ENCODE measurements around the gene CPNE9. TPM values are rescaled to one million over a fixed set of nuclear protein-coding genes. Genes with fewer than 3 reads are reported as not detected.

CPNE9 gene
- total RNA-seq, 1 donor from 2014 or later = not detected

- H3K27me3 Mint-ChIP-seq (ENCODE audit: insufficient read depth, low read depth) = peaks cover 5% of the 10 kb centered on the region
- no peaks in the 10 kb centered on the region for H3K4me1 ChIP-seq
- no peak overlapping the region for H3K9ac ChIP-seq
- H3K79me2 ChIP-seq (ENCODE audit: low read depth) = no peaks in the 10 kb centered on the region
- no peaks in the 10 kb centered on the region for H3K27me3 ChIP-seq
- no peaks in the 10 kb centered on the region for H4K20me1 ChIP-seq (ENCODE audit: low read depth)
- H2AFZ ChIP-seq (replicated peaks) = no peak overlapping the region
- H3K4me3 ChIP-seq = no peak overlapping the region
- no peaks in the 10 kb centered on the region for H3K4me1 Mint-ChIP-seq
- H3K9me3 ChIP-seq (ENCODE audit: low read depth) = no peaks in the 10 kb centered on the region
- TF ChIP-seq EZH2phosphoT487 (IDR thresholded peaks at IDR 0.05) (no peak), EZH2 (IDR thresholded peaks at IDR 0.05) (no peak), CTCF (IDR thresholded peaks at IDR 0.05) (no peak)
- no peaks in the 10 kb centered on the region for H3K36me3 ChIP-seq
- DNase-seq (ENCODE audit: low spot score) = no peak
- H3K4me3 Mint-ChIP-seq = no peak overlapping the region
- H3K27ac ChIP-seq = no peak overlapping the region
- no peak overlapping the region for H3K4me2 ChIP-seq
- peaks cover 32% of the 10 kb centered on the region for H3K36me3 Mint-ChIP-seq
- no peaks in the 10 kb centered on the region for H3F3A ChIP-seq (ENCODE audit: low read depth)
- H3K9me3 Mint-ChIP-seq = no peaks in the 10 kb centered on the region
- no peak overlapping the region for H3K27ac Mint-ChIP-seq
These were observed 38.9 kb downstream of the CPNE9 start for GRCh38 chr3:9742560-9742959.

DNA sequence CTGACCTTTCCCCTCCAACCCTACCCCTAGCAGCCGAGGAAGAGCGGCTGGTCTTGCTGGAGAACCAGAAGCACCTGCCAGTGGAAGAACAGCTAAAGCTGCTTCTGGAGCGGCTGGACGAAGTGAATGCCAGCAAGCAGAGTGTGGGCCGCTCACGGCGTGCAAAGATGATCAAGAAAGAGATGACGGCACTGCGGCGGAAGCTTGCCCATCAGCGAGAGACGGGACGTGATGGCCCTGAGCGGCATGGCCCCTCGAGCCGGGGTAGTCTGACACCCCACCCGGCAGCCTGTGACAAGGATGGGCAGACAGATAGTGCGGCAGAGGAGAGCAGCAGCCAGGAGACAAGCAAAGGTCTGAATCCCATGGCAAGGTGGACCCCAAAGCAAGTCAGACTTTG, 39.9 kb downstream of the CPNE9 start:
- H3K4me1 Mint-ChIP-seq = no peaks in the 10 kb centered on the region
- no peak overlapping the region for H3K4me2 ChIP-seq
- H3K9me3 ChIP-seq (ENCODE audit: low read depth) = no peaks in the 10 kb centered on the region
- peaks cover 5% of the 10 kb centered on the region for H3K27me3 Mint-ChIP-seq (ENCODE audit: insufficient read depth, low read depth)
- peaks cover 33% of the 10 kb centered on the region for H3K36me3 Mint-ChIP-seq
- no peaks in the 10 kb centered on the region for H4K20me1 ChIP-seq (ENCODE audit: low read depth)
- peaks cover 8% of the 10 kb centered on the region for H3F3A ChIP-seq (ENCODE audit: low read depth)
- no peaks in the 10 kb centered on the region for H3K79me2 ChIP-seq (ENCODE audit: low read depth)
- H3K27ac Mint-ChIP-seq = no peak overlapping the region
- H3K4me3 Mint-ChIP-seq = no peak overlapping the region
- no peaks in the 10 kb centered on the region for H3K27me3 ChIP-seq
- H3K27ac ChIP-seq = no peak overlapping the region
- no peak for DNase-seq (ENCODE audit: low spot score)
- no peaks in the 10 kb centered on the region for H3K9me3 Mint-ChIP-seq
- H2AFZ ChIP-seq (replicated peaks) = no peak overlapping the region
- H3K9ac ChIP-seq = no peak overlapping the region
- H3K36me3 ChIP-seq = no peaks in the 10 kb centered on the region
- H3K4me1 ChIP-seq = no peaks in the 10 kb centered on the region
- no peak overlapping the region for H3K4me3 ChIP-seq
- TF ChIP-seq EZH2 (IDR thresholded peaks at IDR 0.05) (no peak), EZH2phosphoT487 (IDR thresholded peaks at IDR 0.05) (no peak), CTCF (IDR thresholded peaks at IDR 0.05) (no peak)

- H3K36me3 ChIP-seq = no peaks in the 10 kb centered on the region
- Mint-ChIP-seq H3K27ac (no peak overlapping the region), H3K36me3 (peaks cover 29% of the 10 kb centered on the region), H3K4me1 (peaks cover 3% of the 10 kb centered on the region), H3K9me3 (no peaks in the 10 kb centered on the region), H3K27me3 (ENCODE audit: insufficient read depth, low read depth) (peaks cover 5% of the 10 kb centered on the region), H3K4me3 (no peak overlapping the region)
- H3K79me2 ChIP-seq (ENCODE audit: low read depth) = no peaks in the 10 kb centered on the region
- TF ChIP-seq EZH2phosphoT487 (IDR thresholded peaks at IDR 0.05) (no peak), EZH2 (IDR thresholded peaks at IDR 0.05) (no peak), CTCF (IDR thresholded peaks at IDR 0.05) (no peak)
- peaks cover 3% of the 10 kb centered on the region for H3K4me1 ChIP-seq
- H2AFZ ChIP-seq (replicated peaks) = no peak overlapping the region
- H3F3A ChIP-seq (ENCODE audit: low read depth) = peaks cover 14% of the 10 kb centered on the region
- H4K20me1 ChIP-seq (ENCODE audit: low read depth) = no peaks in the 10 kb centered on the region
- no peak overlapping the region for H3K4me2 ChIP-seq
- no peak overlapping the region for H3K4me3 ChIP-seq
- no peaks in the 10 kb centered on the region for H3K27me3 ChIP-seq
- H3K27ac ChIP-seq = no peak overlapping the region
- H3K9me3 ChIP-seq (ENCODE audit: low read depth) = no peaks in the 10 kb centered on the region
- DNase-seq (ENCODE audit: low spot score) = no peak
- no peak overlapping the region for H3K9ac ChIP-seq
These were observed 40.5 kb downstream of the CPNE9 start for GRCh38 chr3:9744162-9744561.

Data from neural progenitor cell (in vitro differentiated cells).